Transverse colon (tissue), 4 donors: Measurements from ENCODE around the gene PRSS35.

Experiments
- EP300 ChIP-seq: sonication (generic); formaldehyde crosslinking; IDR thresholded peaks from one replicate; pipeline ENCODE4 v1.6.1; 2017; ENCODE audit warnings: antibody characterized with exemption, low read depth
- POLR2A ChIP-seq: fragments of 450-650 bp; IDR thresholded peaks from one replicate; pipeline ENCODE4 v1.6.1; 2016; ENCODE audit warnings: antibody characterized with exemption, mild to moderate bottlenecking, moderate library complexity
- POLR2AphosphoS5 ChIP-seq, 3 donors: sonication (generic); formaldehyde crosslinking; IDR thresholded peaks; one replicate each; pipeline ENCODE4 v1.6.1; 2016; ENCODE audit warnings: antibody characterized with exemption in 3 of 3
- TF ChIP-seq, protein P1 (sequence below), 5 experiments: fragments of 200-600 bp in 3 of 5; fragments of 450-650 bp in 2 of 5; sonication (generic) in 3 of 5; IDR thresholded peaks; 1 replicate in 2 of 5; 2 replicates in 3 of 5; pipeline ENCODE4 v1.5.1; 2016 to 2017; ENCODE audit warnings: antibody characterized with exemption in 5 of 5, inconsistent platforms in 3 of 5, mild to moderate bottlenecking in 2 of 5, moderate library complexity in 1 of 5

GRCh38 chr6:83517500-83517899 lies 5.2 kb downstream of the PRSS35 start:
- TF ChIP-seq POLR2AphosphoS5 (IDR thresholded peaks at IDR 0.05) (no peak), POLR2A (no peak), EP300 (no peak)
- TF ChIP-seq, protein P1, sequence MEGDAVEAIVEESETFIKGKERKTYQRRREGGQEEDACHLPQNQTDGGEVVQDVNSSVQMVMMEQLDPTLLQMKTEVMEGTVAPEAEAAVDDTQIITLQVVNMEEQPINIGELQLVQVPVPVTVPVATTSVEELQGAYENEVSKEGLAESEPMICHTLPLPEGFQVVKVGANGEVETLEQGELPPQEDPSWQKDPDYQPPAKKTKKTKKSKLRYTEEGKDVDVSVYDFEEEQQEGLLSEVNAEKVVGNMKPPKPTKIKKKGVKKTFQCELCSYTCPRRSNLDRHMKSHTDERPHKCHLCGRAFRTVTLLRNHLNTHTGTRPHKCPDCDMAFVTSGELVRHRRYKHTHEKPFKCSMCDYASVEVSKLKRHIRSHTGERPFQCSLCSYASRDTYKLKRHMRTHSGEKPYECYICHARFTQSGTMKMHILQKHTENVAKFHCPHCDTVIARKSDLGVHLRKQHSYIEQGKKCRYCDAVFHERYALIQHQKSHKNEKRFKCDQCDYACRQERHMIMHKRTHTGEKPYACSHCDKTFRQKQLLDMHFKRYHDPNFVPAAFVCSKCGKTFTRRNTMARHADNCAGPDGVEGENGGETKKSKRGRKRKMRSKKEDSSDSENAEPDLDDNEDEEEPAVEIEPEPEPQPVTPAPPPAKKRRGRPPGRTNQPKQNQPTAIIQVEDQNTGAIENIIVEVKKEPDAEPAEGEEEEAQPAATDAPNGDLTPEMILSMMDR (IDR thresholded peaks at IDR 0.05) = no peak
